ENCODE data around the gene RIMS1.

GRCh38 chr6:72374857-72375256, 488.5 kb downstream of the RIMS1 start:
- no peak for TF ChIP-seq CTCF (IDR thresholded peaks at IDR 0.05)
- TF ChIP-seq POLR2A (IDR thresholded peaks at IDR 0.05), result no peak

All from adrenal gland (tissue), 5 donors.